CD14-positive monocyte (primary cell): ENCODE data around the gene SPI1. TPM values are rescaled to one million over a fixed set of nuclear protein-coding genes. Genes with fewer than 3 reads are reported as not detected.
A peak's percentile ranks its signal among the peaks of the same experiment; 100 is the strongest.

ENCODE experiments used
- DNase-seq, 3 donors: peaks; one replicate each; pipeline ENCODE4 v3.0.0-alpha.2; 2011 to 2022
- H2AFZ ChIP-seq: 2 replicates; pipeline ENCODE4 v1.6.0; 2012; ENCODE audit warnings: mild to moderate bottlenecking, low read depth, low read length, inconsistent platforms; ENCODE audit not compliant: insufficient read depth, poor library complexity, severe bottlenecking
- H3K27ac ChIP-seq, 2 donors: 1 replicate in 1 of 2; 2 replicates in 1 of 2; pipeline ENCODE4 v1.5.1; 2012 to 2013; ENCODE audit warnings: low read length in 2 of 2, control low read depth in 1 of 2, inconsistent platforms in 1 of 2, low read depth in 1 of 2, mild to moderate bottlenecking in 1 of 2
- H3K27me3 ChIP-seq, 2 donors: one replicate each; pipeline versions ENCODE4 v1.6.0 to v1.6.1; 2011 to 2013; ENCODE audit warnings: low read length in 2 of 2; ENCODE audit not compliant: control insufficient read depth in 2 of 2, insufficient read depth in 2 of 2
- H3K36me3 ChIP-seq, 2 donors: replicated peaks in 1 of 2; 1 replicate in 1 of 2; 2 replicates in 1 of 2; pipeline versions ENCODE4 v1.5.1 to v1.6.1; 2012 to 2013; ENCODE audit warnings: low read length in 2 of 2, control low read depth in 1 of 2, inconsistent platforms in 1 of 2, mild to moderate bottlenecking in 1 of 2; ENCODE audit not compliant: insufficient read depth in 2 of 2, control insufficient read depth in 1 of 2
- H3K4me1 ChIP-seq, 2 donors: 1 replicate in 1 of 2; 2 replicates in 1 of 2; pipeline versions ENCODE4 v1.5.1 to v1.6.1; 2012 to 2013; ENCODE audit warnings: low read length in 2 of 2, control low read depth in 1 of 2, inconsistent platforms in 1 of 2, mild to moderate bottlenecking in 1 of 2, moderate library complexity in 1 of 2; ENCODE audit not compliant: insufficient read depth in 2 of 2, control insufficient read depth in 1 of 2
- H3K4me2 ChIP-seq: replicated peaks from 2 replicates; pipeline ENCODE3; 2012; ENCODE audit warnings: low read length, moderate library complexity, mild to moderate bottlenecking; ENCODE audit not compliant: poor library complexity, severe bottlenecking; ENCODE audit errors: extremely low read depth
- H3K4me3 ChIP-seq, 3 experiments: fragments of 200-600 bp in 1 of 3; sonication (generic) in 1 of 3; replicated peaks in 1 of 3; 1 replicate in 2 of 3; 2 replicates in 1 of 3; pipeline ENCODE4 v1.5.1; 2011 to 2013; ENCODE audit warnings: low read length in 3 of 3, mild to moderate bottlenecking in 3 of 3, control low read depth in 2 of 3, low read depth in 2 of 3, inconsistent platforms in 1 of 3, moderate library complexity in 1 of 3
- H3K79me2 ChIP-seq: 2 replicates; pipeline ENCODE4 v1.6.0; 2012; ENCODE audit warnings: mild to moderate bottlenecking, control low read depth, inconsistent platforms, low read length, moderate library complexity; ENCODE audit not compliant: insufficient read depth
- H3K9ac ChIP-seq: 2 replicates; pipeline ENCODE4 v1.6.0; 2017; ENCODE audit warnings: low read length, mild to moderate bottlenecking; ENCODE audit not compliant: insufficient read depth, poor library complexity, severe bottlenecking
- H3K9me3 ChIP-seq, 2 donors: replicated peaks in 1 of 2; 1 replicate in 1 of 2; 2 replicates in 1 of 2; pipeline versions ENCODE4 v1.5.1 to v1.6.1; 2012 to 2013; ENCODE audit warnings: low read length in 2 of 2, control low read depth in 1 of 2; ENCODE audit not compliant: control insufficient read depth in 1 of 2, insufficient read depth in 1 of 2
- H4K20me1 ChIP-seq: 2 replicates; pipeline ENCODE4 v1.6.0; 2012; ENCODE audit warnings: mild to moderate bottlenecking, low read length, control low read depth, moderate library complexity; ENCODE audit not compliant: insufficient read depth
- H3K27ac Mint-ChIP-seq, 7 donors: one replicate each; pipeline ENCODE4 v1.8.0; 2020; ENCODE audit warnings: mild to moderate bottlenecking in 7 of 7, mixed read lengths in 7 of 7, moderate library complexity in 6 of 7, inconsistent platforms in 2 of 7
- H3K27me3 Mint-ChIP-seq, 3 donors: one replicate each; pipeline ENCODE4 v1.8.0; 2021 to 2022; ENCODE audit warnings: low read depth in 3 of 3, mild to moderate bottlenecking in 3 of 3, mixed read lengths in 3 of 3, moderate library complexity in 3 of 3, inconsistent platforms in 1 of 3
- H3K36me3 Mint-ChIP-seq, 2 donors: one replicate each; pipeline ENCODE4 v1.8.0; 2020; ENCODE audit warnings: mixed read lengths in 2 of 2, inconsistent platforms in 1 of 2, mild to moderate bottlenecking in 1 of 2
- H3K4me1 Mint-ChIP-seq: one replicate; pipeline ENCODE4 v1.8.0; 2020; ENCODE audit warnings: mild to moderate bottlenecking, mixed read lengths
- H3K4me3 Mint-ChIP-seq, 2 donors: one replicate each; pipeline ENCODE4 v1.8.0; 2020; ENCODE audit warnings: mild to moderate bottlenecking in 2 of 2, mixed read lengths in 2 of 2, moderate library complexity in 1 of 2
- H3K9me3 Mint-ChIP-seq, 7 donors: one replicate each; pipeline ENCODE4 v1.8.0; 2020 to 2022; ENCODE audit warnings: mixed read lengths in 7 of 7, mild to moderate bottlenecking in 6 of 7, moderate library complexity in 6 of 7, inconsistent platforms in 2 of 7
- CTCF ChIP-seq: fragments of 200-600 bp; IDR thresholded peaks from one replicate; pipeline ENCODE4 v1.8.0; 2022; ENCODE audit warnings: antibody characterized with exemption, mild to moderate bottlenecking
- WGBS: methylation state at CpG from one replicate; pipeline ENCODE4 v1.1.5; 2013; ENCODE audit warnings: missing lambda C conversion rate; ENCODE audit not compliant: insufficient coverage; 5-methylcytosine and 5-hydroxymethylcytosine counted together
- intact Hi-C, 2 donors: fragments of 100-400 bp; cut with micrococcal nuclease; formaldehyde crosslinking; loops; one replicate each; pipeline versions ENCODE4 v1.15.0 to v1.15.1; 2023
- polyA plus RNA-seq, 3 donors: library from polyadenylated mRNA; depleted of rRNA in 1 of 3; unstranded in 2 of 3; stranded (reverse) in 1 of 3; fragments of 300-500 nt in 2 of 3; fragments of >200 nt in 1 of 3; fragmentation: Illumina TruSeq in 2 of 3; gene quantifications; 1 replicate in 2 of 3; 2 replicates in 1 of 3; pipeline ENCODE4 v1.2.3, GENCODE V29; 2012 to 2021

The SPI1 gene
- polyA plus RNA-seq, 3 donors: 156 to 914 (median 223) TPM

GRCh38 chr11:47347137-47347536 is 31.2 kb downstream of the SPI1 start:
- H3K79me2 ChIP-seq: no peaks in the 10 kb centered on the region
- no peak for DNase-seq
- H3K9me3 ChIP-seq: no peaks in the 10 kb centered on the region
- intact Hi-C loops: no loop called here
- no peak overlapping the region for H3K4me3 ChIP-seq
- H3K4me1 Mint-ChIP-seq: peaks cover 3% of the 10 kb centered on the region
- H4K20me1 ChIP-seq: peaks cover 34% of the 10 kb centered on the region
- H3K9ac ChIP-seq: no peak overlapping the region
- 100% methylated on average over 1 of the region's 5 CpGs for WGBS
- H3K4me2 ChIP-seq: no peak overlapping the region
- peaks cover 24 to 53% of the 10 kb centered on the region in 2 donors for H3K36me3 Mint-ChIP-seq
- H3K27ac Mint-ChIP-seq: no peak overlapping the region
- H3K4me3 Mint-ChIP-seq: no peak overlapping the region
- H3K27me3 ChIP-seq: no peaks in the 10 kb centered on the region
- peaks cover 0 to 7% (median 3%) of the 10 kb centered on the region in 3 donors for H3K27me3 Mint-ChIP-seq
- no peak for TF ChIP-seq CTCF
- peaks cover 8 to 45% of the 10 kb centered on the region in 2 donors for H3K36me3 ChIP-seq
- H2AFZ ChIP-seq: no peak overlapping the region
- peaks cover 0 to 2% (median 0%) of the 10 kb centered on the region in 7 donors for H3K9me3 Mint-ChIP-seq
- no peak overlapping the region for H3K27ac ChIP-seq
- H3K4me1 ChIP-seq: no peaks in the 10 kb centered on the region

- peaks cover 11 to 51% of the 10 kb centered on the region in 2 donors for H3K36me3 ChIP-seq
- Mint-ChIP-seq H3K27ac (peak overlapping the region in 1 of 7 donors; percentile 13), H3K27me3 (peaks cover 0 to 5% (median 3%) of the 10 kb centered on the region in 3 donors), H3K9me3 (peaks cover 0 to 2% (median 0%) of the 10 kb centered on the region in 7 donors), H3K4me3 (no peak overlapping the region), H3K36me3 (peaks cover 27 to 57% of the 10 kb centered on the region in 2 donors), H3K4me1 (peaks cover 3% of the 10 kb centered on the region)
- no peak for TF ChIP-seq CTCF
- H3K4me2 ChIP-seq: no peak overlapping the region
- 95% methylated on average over 12 of the region's 18 CpGs for WGBS
- no peak for DNase-seq
- H3K4me3 ChIP-seq: no peak overlapping the region
- no peak overlapping the region for H3K27ac ChIP-seq
- intact Hi-C loops: no loop called here
- H3K9ac ChIP-seq: no peak overlapping the region
- H4K20me1 ChIP-seq: peaks cover 23% of the 10 kb centered on the region
- H3K9me3 ChIP-seq: no peaks in the 10 kb centered on the region
- no peaks in the 10 kb centered on the region for H3K4me1 ChIP-seq
- no peak overlapping the region for H2AFZ ChIP-seq
- H3K79me2 ChIP-seq: no peaks in the 10 kb centered on the region
- no peaks in the 10 kb centered on the region for H3K27me3 ChIP-seq
Observed at GRCh38 chr11:47345890-47346563, 32.3 kb downstream of the SPI1 start.
